Neural progenitor cell (in vitro differentiated cells): Measurements from ENCODE around the gene NCAM1.

ENCODE experiments used
- CTCF ChIP-seq: fragments of 200-600 bp; sonication (generic); IDR thresholded peaks from 2 replicates; pipeline ENCODE4 v1.5.1; 2017; ENCODE audit warnings: antibody characterized with exemption, mild to moderate bottlenecking
- EZH2 ChIP-seq: fragments of 200-600 bp; sonication (generic); IDR thresholded peaks from 2 replicates; pipeline ENCODE4 v1.6.1; 2017; ENCODE audit warnings: antibody characterized with exemption, mild to moderate bottlenecking, moderate library complexity

- TF ChIP-seq CTCF (no peak), EZH2 (no peak)
These were observed 228.9 kb downstream of the NCAM1 start for GRCh38 chr11:113189909-113190667.
